ENCODE results near the gene ZDHHC9.
"Not testable (repeated sequence)": the region's sequence is repeated elsewhere in the genome, so short reads cannot be mapped to it uniquely, and the experiment has no call there.

Gene ZDHHC9

DNA sequence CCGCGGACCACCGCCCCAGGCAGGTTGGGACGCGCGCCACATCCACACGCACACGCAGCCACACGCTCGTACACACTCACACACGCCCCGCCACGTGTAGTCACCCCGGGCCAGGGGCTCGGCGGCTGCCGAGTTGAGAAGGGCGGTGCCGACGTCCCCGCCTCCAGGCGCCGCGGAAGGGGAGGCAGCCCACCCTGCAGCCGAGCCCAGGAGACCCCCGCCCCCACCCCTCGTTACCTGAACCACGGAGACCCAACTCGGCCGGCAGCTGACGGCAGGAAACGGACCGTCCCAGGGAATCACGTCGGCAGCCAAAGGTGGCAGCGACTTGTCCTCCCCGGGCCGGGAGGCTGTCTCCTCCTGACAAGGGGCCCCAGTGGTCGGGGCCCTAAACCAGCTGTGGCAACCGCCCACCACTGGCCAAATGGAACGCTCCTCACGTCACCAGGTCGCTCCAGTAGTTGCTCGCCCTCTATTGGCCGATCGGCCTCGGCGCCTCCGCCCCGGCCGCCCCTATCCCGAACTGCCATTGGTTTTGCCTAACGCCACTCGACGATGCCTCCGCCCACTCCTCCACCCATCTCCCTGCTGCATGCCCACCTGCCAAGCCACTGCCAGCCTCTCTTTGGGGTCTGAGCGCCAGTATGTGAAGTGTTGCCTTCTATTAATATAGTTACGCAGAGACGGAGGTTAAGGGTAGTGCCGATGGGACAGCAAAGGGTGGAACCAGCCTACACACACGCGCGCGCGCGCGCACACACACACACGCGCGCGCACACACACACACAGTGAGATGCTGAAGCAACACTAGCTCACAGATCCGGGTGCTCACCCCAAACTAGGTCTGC, at the start of gene ZDHHC9:
Gene ZDHHC9, minus strand, starts transcription at position 428 of the 848 bp plus-strand sequence. CDS start 1,941 bp downstream, outside the sequence.
- DNase-seq = peak; percentile 85

DNA sequence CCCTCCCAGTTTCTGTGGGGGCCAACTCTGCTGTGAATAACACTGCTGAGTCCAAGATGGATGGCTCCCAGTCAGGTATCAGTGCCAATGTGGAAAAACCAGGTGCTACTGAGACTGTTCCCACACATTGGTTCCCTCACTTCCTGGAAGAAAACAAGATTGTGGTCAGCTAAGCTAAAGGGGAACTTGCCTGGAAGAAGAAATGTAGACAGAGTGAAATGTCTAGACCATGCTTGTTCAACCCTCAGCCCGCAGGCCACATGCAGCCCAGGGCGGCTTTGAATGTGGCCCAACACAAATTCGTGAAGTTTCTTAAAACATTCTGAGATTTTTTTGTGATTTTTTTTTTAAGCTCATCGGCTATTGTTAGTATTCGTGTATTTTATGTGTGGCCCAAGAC, 33.7 kb upstream of the ZDHHC9 start:
- no peak for DNase-seq

DNA sequence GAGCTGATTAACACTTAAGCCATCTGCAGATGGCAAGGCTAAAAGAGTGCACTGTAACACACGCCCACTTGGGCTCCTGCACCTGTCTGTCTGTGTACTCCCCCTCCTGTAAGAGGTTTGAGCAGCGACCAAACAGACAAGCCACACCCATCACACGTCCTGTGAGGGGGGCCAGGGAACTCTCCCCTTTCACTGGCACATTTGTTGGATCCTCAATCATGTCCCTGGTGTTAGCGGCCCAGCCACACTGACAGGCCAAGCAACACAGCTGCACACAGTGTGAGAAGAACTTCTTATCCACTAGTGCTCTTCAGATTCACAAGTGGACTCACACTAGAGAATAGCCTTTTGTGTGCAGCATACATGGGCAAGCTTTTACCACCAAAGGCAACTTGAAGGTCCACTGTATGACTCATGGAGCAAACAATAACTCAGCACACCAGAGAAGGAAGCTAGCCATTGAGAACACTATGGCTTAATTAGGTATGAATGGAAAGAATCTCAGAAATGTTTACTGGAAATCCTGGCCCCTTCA, 33.2 kb upstream of the ZDHHC9 start:
- DNase-seq = peak; percentile 52

DNA sequence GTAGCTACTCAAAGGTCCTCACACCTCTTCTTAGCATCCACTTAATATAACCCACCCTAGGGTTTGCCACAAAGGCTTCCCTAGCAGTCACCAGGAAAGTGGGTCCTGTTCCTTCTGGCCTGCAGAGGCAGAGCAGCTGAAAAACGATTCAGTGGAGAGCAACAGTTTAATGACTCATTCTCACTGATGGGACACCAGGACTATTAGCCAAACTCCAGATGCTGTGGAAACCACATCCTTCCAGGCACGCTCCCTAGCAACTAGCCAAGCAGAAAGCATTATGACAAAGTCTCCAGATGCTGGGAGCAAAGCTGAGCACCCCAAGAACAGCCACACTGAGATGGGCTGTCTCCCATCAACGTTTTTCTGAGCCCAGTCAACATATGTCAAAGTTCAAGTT, 32.0 kb upstream of the ZDHHC9 start:
- peak; percentile 69 for DNase-seq

DNA sequence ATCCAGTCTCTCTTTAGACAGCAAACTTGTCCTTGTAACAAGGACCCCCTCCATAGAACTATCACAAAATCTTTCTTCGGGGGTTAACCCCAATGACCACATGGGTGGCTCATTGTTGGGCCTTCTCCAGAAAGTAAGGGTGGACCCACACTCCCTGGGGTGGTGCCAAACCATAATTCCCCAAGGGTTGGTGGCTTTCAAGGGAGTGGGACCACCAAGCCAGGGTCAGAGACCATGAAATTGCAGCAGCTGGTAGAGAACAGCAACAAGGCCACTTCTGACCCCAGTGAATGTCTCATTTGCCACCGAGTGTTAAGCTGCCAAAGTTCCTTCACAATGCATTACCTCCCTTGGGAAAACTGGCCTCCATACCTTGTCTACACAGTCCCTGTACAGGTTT, 28.8 kb upstream of the ZDHHC9 start:
- DNase-seq = no peak

DNA sequence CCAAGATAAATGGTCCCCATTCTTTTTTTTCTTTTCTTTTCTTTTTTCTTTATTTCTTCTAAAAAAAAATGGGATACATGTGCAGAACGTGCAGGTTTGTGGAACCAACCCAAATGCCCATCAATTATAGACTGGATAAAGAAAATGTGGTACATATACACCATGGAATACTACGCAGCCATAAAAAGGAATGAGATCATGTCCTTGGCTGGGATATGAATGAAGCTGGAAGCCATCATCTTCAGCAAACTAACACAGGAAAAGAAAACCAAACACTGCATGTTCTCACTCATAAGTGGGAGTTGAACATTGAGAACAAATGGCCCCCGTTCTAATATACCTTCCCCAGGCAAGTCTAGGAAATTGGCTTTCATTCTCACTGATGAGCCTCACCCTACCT, 22.6 kb upstream of the ZDHHC9 start:
- DNase-seq = not testable (repeated sequence)

DNA sequence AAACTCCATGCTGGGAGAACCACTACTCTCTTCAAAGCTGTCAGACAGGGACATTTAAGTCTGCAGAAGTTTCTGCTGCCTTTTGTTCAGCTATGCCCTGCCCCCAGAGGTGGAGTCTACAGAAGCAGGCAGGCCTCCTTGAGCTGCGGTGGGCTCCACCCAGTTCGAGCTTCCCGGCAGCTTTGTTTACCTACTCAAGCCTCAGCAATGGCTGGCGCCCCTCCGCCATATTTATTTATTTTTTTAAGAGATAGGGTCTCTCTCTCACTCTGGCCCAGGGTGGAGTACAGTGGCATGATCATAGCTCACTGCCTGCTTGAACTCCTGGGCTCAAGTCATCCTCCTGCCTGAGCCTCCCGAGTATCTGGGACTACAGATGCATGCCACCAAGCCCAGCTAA, 15.4 kb upstream of the ZDHHC9 start:
- DNase-seq = not testable (repeated sequence)

DNA sequence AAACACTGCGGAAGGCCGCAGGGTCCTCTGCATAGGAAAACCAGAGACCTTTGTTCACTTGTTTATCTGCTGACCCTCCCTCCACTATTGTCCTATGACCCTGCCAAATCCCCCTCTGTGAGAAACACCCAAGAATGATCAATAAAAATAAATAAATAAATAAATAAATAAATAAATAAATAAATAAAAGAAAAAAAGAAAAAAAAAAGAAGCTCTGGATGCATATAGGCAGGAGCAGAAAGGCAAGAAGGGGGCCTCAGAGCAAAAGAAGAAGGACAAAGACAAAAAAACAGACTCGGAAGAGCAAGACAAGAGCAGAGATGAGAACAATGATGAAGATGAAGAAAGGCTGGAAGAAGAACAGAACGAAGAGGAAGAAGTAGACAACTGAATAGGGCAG, 8.1 kb upstream of the ZDHHC9 start:
- not testable (repeated sequence) for DNase-seq

DNA sequence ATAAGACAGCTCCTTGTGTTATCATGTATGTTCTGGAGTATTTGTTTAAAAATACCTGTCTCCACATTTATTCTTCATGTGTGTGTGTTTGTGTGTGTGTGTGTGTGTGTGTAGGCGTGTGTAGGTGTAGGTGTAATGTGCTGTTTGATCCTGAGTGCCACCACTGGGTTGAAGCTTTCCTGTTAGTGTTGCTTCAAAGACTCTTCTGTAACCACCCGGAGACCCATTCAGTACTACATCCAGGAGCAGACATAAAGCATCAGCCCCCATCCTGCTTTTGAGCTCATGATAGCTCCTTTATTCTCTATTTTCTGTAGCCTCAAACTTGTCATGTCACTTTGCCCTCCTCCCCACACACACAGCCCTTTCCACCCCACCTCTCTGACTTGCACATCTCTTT, 3.0 kb upstream of the ZDHHC9 start:
- no peak for DNase-seq

DNA sequence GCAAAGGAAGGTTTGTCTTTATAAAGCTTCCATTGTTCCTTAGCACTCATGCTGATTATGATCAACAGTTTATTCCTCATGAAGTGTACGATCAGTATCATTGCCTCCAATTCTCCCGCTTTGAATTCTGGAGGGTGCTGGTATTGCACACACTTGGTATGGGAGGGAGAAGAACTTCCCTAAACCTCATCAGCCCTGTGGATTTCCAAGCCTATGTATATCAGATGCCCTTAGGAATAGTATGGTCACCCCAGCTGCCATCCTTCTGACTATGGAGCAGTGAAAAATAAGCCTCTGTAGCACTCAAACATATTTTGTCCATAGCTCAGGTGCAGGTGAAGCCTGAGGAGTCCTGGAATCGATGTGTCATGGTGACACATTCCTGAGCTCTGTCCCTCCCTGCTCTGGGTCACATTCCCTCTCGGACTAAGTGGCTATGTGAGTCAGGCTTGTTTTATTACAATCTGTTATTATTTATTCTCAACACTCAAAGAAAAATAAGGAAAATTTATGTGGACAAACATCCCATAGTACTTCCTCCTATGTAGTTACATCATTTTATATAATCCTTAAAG, 2.0 kb upstream of the ZDHHC9 start:
- no peak for DNase-seq

DNA sequence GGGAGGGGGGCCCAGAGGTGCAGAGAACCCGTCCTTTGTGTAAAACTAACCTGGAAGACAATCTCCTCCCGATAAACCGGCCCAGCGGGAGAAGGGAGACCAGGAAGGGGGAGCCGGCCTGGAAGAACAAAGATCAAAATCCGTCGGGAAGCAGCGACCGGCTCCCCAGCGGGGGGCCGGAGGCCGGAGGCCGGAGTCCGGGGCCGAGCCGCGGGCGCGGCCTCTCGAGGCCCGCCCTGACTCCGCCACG, 552 bp downstream of the ZDHHC9 start:
- DNase-seq = no peak

DNA sequence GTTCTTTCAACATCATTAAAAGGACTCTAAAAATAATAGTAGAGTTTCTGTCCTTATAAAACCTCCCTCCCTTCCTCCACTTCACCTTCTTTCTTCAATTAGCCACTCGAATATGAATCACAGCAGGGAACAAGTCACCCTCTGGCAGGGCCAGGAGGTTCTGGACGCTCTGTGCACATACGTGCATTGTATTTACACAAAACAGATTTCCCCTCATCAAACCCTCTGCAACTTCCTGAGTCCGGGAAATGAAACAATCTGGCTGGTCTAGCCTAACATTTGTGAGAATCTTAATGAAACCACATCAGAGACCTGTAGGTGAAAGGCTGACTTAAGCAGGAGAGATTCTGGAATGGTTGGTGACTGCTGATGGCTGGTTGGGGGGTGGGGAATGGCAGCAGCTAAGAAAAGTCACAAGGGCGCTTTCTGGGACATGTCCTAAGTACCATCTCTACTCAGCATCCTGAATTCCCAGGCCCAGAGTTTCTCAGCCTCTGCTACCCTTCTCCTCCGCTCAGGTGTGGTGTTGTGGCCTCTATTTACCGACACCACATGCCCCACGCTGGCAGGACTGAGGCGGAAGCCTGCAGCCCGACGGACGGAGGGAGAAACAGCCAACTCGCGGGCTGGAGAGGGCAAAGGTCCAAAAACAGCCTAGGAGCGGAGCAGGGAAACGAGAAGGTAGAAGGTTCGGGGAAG, 1.0 kb downstream of the ZDHHC9 start:
- peak; percentile 14 for DNase-seq

DNA sequence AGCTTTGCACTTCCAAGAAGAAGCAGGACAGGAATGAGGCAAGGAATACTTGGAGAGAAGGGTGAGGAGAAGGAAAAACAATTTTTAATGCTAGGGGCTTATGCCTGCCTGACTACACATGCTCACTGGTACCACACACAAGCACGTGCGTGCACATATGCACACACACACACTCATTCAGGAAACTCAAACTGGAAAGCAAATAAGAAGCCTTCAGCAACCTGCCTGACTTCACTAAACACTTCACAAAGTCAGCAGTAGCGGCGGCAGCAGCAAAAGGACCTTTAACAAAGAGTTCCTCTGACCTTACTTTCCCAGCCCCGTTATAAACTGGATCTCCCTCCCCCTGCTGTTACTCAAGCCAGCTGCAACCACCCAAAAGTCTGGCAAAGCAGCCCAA, 3.3 kb downstream of the ZDHHC9 start:
- DNase-seq = peak; percentile 1

DNA sequence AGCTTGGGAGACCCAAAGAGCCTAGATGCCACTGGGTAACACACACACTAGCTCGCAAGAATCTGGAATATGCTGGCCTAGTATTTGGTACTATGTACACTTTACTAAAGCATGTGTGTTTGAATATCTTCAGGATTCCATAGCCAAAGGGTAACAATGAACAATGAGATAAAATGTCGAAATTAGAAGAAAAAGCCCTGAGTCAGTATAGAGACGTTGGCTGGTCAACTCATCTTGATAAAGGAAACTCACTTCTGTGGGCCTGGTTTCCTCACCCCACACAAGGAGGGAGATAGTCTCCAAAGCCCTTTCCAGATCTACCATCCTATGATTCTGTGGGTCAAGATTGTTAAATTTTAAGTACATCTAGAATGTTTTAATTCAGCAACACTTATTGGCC, 6.9 kb downstream of the ZDHHC9 start:
- no peak for DNase-seq

DNA sequence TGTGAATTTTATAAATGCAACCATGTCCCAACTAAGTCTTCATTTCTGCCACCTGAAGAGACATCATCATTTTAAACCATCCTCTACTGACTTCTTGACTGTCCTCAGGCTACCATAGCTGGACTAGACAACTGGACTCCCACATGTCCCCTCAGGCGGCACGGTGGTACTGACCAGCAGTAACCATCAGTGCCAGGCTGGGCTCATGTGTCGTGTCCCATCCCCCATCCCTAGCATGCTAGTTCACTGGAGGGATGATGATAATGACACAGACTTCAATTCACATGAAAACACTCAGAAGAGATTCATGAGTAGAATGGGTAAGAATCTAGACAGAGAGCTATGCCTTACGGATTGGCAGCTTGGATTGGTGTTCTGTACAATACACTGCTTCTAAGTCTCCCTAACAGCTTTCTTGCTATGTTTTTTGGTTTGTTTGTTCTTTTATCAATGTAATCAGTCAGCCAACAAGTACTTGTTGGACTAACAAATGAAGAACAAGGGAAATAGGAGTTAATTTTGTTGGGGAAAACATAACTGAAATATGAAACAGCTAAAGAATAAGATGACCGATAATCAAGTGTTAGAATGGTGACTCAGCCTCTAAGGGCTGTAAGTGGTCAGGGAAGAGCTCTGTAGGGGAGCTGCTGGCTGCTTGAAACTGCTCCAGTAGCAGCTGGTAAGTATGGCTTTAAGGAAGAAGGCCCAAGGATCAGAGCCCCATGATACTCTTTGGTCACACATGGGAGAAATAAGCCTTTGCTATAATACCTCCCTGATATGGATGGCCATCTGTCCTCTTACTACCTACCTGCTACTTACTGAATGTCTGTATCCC, 10.3 kb downstream of the ZDHHC9 start:
- DNase-seq = peak; percentile 5

DNA sequence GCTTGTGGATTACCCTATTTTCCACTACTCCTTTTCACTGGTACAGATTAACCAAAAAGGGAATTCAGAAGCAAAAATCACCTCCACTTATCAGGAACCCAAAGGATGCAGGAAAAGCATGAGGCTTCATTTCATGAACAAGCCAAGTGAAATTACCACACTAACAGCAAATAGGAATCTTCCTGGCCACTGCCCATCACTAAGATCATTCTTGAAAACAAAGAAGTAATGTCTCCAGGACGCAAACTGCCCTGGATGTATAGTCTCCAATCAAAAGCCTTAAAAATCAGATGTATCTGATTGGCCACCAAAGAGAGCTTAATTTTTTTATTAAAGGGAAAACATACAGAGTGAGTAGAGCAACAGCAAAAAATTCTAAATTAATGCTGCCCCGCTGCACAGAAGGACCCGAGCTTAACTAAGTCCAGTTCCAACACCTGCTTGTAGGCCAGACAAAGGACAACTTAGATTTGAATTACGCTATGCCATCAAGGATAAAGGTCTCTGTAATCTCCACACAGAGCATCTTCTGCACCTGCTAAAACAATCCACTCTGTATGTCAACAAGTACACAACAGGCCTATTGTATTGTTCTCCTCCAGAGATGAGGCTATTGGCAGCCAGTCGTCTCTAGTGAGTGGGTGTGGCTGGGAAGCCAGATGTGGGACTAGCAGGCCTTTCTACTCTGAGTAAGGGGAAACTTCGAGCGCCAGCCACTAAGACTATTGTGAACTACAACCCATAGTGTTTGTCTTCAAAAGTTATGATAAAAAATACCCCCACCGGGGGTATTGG, 12.4 kb downstream of the ZDHHC9 start:
- DNase-seq = no peak

DNA sequence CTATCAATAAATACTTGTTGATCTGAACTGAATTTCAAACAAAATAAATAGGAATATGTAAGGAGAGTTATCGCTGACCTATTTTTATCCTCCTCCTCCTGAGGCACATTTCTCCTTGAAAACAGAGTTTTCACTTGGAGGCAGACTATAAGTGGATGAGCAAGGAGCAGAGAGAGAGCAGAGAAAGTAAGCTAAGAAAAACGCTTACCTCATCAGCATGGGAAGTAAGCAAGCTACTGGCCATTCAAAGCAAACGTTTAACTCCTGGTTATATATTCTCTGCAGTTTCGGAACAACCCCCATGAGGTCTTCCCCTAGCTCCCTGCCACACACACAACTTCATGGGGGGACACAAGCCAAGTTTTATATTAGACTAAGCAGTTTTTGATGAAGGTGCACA, 13.2 kb downstream of the ZDHHC9 start:
- DNase-seq = no peak

DNA sequence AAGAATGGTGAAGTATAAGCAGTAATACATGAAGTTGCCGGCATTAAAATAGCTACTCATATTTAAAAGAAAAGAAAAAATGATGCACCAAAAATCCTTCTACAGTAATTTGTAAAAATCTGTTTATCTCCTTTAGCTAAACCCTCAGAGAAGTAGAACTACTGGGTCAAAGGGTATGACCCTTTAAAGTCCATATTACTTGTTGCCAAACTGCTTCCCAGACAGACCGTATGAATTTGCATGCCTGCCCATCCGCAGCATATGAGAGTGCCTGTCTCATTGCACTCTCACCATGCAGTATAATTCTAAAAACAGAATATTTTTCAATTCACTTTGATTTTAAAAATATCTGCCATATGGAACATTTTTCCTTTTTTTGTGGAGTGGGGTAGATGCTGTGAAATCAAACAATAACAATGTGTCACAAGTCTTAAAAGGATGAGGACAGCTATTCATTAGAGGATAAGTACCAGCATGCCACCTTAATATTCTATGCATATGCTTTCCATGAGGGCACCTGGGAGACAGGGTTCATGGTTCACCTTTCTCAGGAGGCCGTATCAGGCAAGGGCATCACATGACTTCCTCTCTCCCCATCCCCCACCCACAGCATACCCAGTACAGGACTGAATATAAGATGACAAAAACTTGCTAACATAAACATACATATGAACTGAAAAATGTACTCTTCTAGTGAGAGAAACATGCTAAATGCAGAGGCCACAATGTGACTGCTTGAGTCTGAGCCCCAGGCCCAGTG, 17.8 kb downstream of the ZDHHC9 start:
- DNase-seq = no peak

DNA sequence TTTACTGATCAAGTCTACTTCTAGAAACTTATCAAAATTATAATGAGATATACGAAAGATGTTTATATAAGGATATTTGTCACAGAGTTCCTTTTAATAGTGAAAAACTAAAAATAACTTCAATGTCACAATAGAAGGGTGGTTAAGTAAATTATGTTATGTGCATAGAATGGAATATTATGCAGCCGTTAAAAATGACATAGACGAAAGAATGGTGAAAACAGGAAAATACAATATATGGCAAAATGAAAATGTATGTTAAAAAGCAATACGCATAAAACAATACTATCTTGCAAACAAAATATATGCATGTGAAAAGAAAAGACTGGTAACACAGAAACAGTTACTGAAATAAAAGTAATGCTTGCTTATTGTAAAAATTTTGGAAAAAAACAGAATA, 19.1 kb downstream of the ZDHHC9 start:
- no peak for DNase-seq

DNA sequence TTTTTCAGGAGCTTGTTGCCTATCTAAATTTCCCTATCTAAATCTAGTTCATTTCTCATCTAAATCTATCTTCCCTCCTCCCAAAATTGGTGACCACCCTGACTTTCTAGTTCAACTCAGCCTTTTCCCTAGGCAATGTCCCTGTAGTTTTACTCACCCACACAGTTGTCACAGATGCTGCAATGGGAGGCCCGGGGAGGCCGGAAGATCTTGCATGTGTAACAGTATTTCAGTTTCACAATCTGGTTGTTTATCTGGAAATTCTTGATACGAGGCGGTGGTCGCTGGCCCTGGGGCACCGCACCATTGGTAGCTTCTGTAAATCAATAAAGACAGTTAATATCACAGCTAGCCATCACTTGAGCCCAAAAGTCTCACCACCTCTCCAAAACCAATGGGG, 20.2 kb downstream of the ZDHHC9 start:
- DNase-seq = no peak

DNA sequence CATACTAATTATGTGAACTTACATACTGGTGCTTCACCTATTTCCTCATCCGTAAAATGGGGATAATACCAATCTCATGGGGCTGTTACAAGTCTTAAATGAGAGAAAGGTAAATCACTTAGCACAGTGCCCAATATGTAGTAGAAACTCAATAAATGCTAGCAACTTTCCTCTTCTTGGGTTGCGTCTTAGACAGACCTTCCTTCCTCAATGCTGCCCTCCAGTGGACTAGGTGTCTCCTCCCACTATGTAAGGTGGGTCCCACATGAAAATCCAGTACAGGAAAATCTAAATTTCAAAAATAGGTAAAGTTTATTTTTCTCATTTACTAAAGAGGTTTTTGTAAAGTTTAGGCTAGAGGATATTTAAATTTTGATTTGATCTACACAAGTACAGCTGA, 20.6 kb downstream of the ZDHHC9 start:
- DNase-seq = peak; percentile 17

DNA sequence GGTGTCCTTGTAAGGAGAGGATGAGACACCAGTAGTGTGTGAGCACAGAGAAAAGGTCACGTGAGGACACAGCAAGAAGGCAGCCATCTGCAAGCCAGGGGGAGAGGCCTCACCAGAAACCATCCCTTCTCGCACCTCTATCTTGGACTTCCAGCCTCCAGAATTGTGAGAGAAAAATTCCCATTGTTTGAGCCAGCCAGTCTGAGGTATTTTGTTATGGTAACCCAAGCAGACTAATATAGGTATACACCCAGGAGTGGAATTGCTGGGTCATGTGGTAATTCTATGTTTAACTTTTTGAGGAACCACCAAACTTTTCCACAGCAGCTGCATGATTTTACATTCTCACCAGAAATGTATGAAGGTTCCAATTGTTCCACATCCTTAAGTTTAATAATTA, 25.6 kb downstream of the ZDHHC9 start:
- DNase-seq = no peak

Data from fibroblast of skin of right quadriceps (primary cell).